ENCODE data around the gene SMKR1. TPM values are rescaled to one million over a fixed set of nuclear protein-coding genes. Genes with fewer than 3 reads are reported as not detected.

Gene SMKR1
- total and polyA plus RNA-seq, 2 experiments from 2014 or later: 3.6 TPM; not detected in 1

DNA sequence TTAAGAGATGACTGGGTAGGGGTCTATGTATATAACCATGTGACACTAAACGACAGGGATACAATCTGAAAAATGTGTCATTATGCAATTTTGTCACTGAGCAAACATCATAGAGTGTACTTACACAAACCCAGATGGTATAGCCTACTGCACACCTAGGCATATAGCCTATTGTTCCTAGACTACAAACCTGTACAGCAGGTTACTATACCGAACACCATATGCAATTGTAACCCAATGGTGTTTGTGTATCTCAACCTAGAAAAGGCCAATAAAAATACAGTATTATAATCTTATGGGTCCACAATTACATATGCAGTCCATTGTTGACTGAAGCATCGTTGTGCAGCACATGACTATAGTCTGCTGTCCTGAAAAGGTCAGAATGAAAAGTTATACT lies 45.2 kb upstream of the SMKR1 start:
- no peaks in the 10 kb centered on the region for H3K27me3 ChIP-seq
- H3K36me3 ChIP-seq: peaks cover 51% of the 10 kb centered on the region
- H3K4me3 ChIP-seq: no peak overlapping the region

DNA sequence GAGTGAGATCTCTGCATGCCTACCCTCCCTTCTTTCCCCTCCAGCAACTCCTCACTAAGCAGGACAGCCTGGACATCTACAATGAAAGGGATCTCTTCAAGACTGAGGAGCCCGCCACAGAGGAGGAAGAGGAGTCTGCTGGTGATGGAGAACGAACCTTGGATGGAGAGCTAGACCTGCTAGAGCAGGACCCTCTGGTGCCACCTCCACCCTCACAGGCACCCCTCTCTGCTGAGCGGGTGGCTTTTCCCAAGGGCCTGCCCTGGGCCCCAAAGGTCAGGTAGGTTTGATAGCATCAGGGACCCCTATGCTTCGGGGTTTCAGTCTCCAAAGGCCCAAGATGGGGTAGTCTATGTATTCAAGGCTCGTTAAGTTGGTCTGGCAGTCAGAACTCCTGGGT lies 44.2 kb upstream of the SMKR1 start:
- Histone ChIP-seq H3K27ac (no peak overlapping the region), H3K9me3 (ENCODE audit: low read depth) (no peaks in the 10 kb centered on the region), H3K27me3 (no peaks in the 10 kb centered on the region), H3K36me3 (peaks cover 59% of the 10 kb centered on the region), H3K4me3 (no peak overlapping the region), H3K4me1 (ENCODE audit: low read depth) (peaks cover 14% of the 10 kb centered on the region)
- DNase-seq (ENCODE audit: low read depth in 1 of 2, low spot score in 1 of 2): no peak
- TF ChIP-seq, protein P1, sequence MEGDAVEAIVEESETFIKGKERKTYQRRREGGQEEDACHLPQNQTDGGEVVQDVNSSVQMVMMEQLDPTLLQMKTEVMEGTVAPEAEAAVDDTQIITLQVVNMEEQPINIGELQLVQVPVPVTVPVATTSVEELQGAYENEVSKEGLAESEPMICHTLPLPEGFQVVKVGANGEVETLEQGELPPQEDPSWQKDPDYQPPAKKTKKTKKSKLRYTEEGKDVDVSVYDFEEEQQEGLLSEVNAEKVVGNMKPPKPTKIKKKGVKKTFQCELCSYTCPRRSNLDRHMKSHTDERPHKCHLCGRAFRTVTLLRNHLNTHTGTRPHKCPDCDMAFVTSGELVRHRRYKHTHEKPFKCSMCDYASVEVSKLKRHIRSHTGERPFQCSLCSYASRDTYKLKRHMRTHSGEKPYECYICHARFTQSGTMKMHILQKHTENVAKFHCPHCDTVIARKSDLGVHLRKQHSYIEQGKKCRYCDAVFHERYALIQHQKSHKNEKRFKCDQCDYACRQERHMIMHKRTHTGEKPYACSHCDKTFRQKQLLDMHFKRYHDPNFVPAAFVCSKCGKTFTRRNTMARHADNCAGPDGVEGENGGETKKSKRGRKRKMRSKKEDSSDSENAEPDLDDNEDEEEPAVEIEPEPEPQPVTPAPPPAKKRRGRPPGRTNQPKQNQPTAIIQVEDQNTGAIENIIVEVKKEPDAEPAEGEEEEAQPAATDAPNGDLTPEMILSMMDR (IDR thresholded peaks at IDR 0.05; ENCODE audit: low read depth, low read length): no peak

More for the DNA sequence above, 45.2 kb upstream of the SMKR1 start:
- Histone ChIP-seq H3K27ac (no peak overlapping the region), H3K4me1 (ENCODE audit: low read depth) (peaks cover 19% of the 10 kb centered on the region), H3K9me3 (ENCODE audit: low read depth) (no peaks in the 10 kb centered on the region)
- TF ChIP-seq, protein P1 (IDR thresholded peaks at IDR 0.05; ENCODE audit: low read depth, low read length): no peak
- no peak for DNase-seq (ENCODE audit: low read depth in 1 of 2, low spot score in 1 of 2)

DNA sequence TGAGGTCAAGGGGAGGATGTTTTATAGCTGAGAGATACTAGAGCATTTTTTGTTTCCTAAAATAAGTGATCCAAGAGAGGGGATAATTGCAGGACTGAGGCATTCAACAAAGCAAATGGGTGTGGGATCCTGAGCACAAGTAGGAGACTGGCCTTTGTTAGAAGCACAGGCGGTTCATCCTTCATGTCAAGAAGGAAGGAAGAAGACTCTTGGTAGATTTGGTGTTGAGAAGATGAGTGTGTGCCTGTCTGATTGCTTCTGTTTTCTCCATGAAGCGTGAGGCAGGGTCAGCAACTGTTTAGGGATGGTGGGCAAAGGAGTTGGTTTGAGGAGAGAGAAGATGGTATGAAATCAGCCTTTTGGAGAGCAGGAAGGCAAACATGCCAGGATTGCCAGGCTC lies 40.5 kb upstream of the SMKR1 start:
- no peak overlapping the region for H3K27ac ChIP-seq
- H3K27me3 ChIP-seq: no peaks in the 10 kb centered on the region
- no peak for DNase-seq (ENCODE audit: low read depth in 1 of 2, low spot score in 1 of 2)
- TF ChIP-seq, protein P1 (IDR thresholded peaks at IDR 0.05; ENCODE audit: low read depth, low read length): no peak
- no peaks in the 10 kb centered on the region for H3K4me1 ChIP-seq (ENCODE audit: low read depth)
- no peaks in the 10 kb centered on the region for H3K9me3 ChIP-seq (ENCODE audit: low read depth)
- H3K36me3 ChIP-seq: peaks cover 68% of the 10 kb centered on the region
- H3K4me3 ChIP-seq: no peak overlapping the region

DNA sequence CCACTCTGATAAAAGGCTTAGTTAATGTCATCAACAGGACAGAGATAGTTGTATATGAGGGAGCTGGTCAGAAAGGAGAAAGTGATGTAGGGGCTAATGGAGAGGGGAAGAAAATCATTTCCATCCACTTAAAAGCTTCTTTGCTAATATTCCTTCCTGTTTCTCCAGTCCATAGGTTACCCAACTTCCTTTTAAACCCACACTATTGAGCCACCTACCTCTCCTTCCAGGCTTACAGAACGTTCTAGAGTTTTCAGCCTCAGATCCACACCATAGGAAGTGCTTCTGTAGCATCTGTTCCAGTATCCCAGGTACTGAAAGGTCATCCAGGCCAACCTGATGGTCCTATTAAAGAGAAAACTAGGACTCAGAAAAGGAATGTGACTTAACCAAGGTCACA lies 39.9 kb upstream of the SMKR1 start:
- H3K27ac ChIP-seq: no peak overlapping the region
- no peak for DNase-seq (ENCODE audit: low read depth in 1 of 2, low spot score in 1 of 2)
- no peaks in the 10 kb centered on the region for H3K27me3 ChIP-seq
- no peaks in the 10 kb centered on the region for H3K4me1 ChIP-seq (ENCODE audit: low read depth)
- H3K36me3 ChIP-seq: peaks cover 68% of the 10 kb centered on the region
- H3K9me3 ChIP-seq (ENCODE audit: low read depth): no peaks in the 10 kb centered on the region
- H3K4me3 ChIP-seq: no peak overlapping the region
- TF ChIP-seq, protein P1 (IDR thresholded peaks at IDR 0.05; ENCODE audit: low read depth, low read length): no peak

DNA sequence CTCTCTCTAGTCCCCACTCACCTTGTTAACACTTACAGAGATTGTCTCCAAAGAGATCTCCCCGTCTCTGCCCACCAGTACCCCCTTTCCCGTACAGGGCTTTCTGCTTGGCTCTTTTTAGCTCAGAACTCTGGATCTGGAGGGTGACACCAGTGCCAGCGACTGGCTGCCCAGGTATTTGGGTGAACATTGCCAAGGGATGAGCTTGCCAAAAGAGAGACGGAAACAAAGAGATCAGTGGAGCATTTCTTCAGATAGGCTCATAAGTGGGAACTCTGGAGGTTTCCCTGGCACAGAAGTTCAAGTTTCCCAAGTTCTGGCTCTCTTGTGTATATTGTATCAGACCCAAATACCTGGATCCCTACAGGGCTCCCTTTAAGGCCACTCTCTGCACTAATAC lies 38.1 kb upstream of the SMKR1 start:
- peaks cover 62% of the 10 kb centered on the region for H3K36me3 ChIP-seq
- DNase-seq (ENCODE audit: low read depth in 1 of 2, low spot score in 1 of 2): no peak
- H3K27ac ChIP-seq: no peak overlapping the region
- H3K27me3 ChIP-seq: no peaks in the 10 kb centered on the region
- H3K4me1 ChIP-seq (ENCODE audit: low read depth): no peaks in the 10 kb centered on the region
- H3K4me3 ChIP-seq: no peak overlapping the region
- TF ChIP-seq, protein P1 (IDR thresholded peaks at IDR 0.05; ENCODE audit: low read depth, low read length): no peak
- H3K9me3 ChIP-seq (ENCODE audit: low read depth): no peaks in the 10 kb centered on the region

DNA sequence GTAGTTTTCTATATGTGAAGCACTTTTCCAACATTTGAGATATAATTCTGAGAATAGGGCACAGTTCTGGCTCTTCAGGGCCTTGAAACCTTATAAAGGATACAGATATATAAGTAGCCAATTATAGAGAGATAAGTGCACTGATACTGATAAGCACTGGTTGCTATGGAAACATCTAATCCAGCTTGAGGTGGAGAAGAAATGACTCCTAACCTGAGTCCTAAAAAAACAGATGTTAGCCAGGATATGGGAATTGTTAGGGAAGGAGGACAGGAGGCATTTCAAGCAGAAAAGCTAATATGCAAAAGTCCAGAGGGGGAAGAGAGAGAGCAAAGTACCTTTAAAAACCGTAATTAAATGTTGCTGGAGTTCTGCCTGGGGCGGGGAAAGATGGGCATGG lies 37.3 kb upstream of the SMKR1 start:
- Histone ChIP-seq H3K4me3 (no peak overlapping the region), H3K27ac (no peak overlapping the region), H3K27me3 (no peaks in the 10 kb centered on the region), H3K4me1 (ENCODE audit: low read depth) (no peaks in the 10 kb centered on the region), H3K9me3 (ENCODE audit: low read depth) (no peaks in the 10 kb centered on the region), H3K36me3 (peaks cover 59% of the 10 kb centered on the region)
- DNase-seq (ENCODE audit: low read depth in 1 of 2, low spot score in 1 of 2): no peak
- TF ChIP-seq, protein P1 (IDR thresholded peaks at IDR 0.05; ENCODE audit: low read depth, low read length): no peak

All from cardiac muscle cell (in vitro differentiated cells and primary cell).